Thyroid gland (tissue), 4 donors: ENCODE data around the gene FRMD4A.

Source experiments
- POLR2A ChIP-seq, 2 donors: fragments of 450-650 bp; IDR thresholded peaks; one replicate each; pipeline ENCODE4 v1.6.1; 2017; ENCODE audit warnings: antibody characterized with exemption in 2 of 2, mild to moderate bottlenecking in 2 of 2, moderate library complexity in 1 of 2
- TF ChIP-seq, protein P1 (sequence below), 6 experiments: fragments of 200-600 bp in 3 of 6; fragments of 450-650 bp in 3 of 6; sonication (generic) in 3 of 6; IDR thresholded peaks; one replicate each; pipeline ENCODE4 v1.5.1; 2016 to 2019; ENCODE audit warnings: antibody characterized with exemption in 6 of 6, mild to moderate bottlenecking in 2 of 6, inconsistent platforms in 1 of 6, moderate library complexity in 1 of 6

DNA sequence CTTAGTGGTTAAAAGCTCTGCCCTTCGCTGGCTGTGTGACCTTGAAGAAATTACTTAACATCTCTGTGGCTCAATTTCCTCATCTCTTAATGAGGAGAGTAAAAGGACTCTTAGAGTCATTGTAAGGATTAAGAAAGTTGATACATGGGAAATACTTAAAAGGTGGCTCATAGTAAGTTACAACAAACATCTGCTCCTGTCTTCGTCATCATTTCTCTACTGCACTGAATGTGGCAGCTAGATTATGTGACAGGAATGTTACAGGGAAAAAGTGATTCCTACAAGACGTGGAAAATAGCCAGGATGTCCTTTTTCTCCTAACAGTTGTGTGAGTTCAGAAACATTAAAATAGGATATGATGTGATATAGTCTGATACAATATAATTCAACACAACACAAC, 184.7 kb downstream of the FRMD4A start:
- TF ChIP-seq, protein P1, sequence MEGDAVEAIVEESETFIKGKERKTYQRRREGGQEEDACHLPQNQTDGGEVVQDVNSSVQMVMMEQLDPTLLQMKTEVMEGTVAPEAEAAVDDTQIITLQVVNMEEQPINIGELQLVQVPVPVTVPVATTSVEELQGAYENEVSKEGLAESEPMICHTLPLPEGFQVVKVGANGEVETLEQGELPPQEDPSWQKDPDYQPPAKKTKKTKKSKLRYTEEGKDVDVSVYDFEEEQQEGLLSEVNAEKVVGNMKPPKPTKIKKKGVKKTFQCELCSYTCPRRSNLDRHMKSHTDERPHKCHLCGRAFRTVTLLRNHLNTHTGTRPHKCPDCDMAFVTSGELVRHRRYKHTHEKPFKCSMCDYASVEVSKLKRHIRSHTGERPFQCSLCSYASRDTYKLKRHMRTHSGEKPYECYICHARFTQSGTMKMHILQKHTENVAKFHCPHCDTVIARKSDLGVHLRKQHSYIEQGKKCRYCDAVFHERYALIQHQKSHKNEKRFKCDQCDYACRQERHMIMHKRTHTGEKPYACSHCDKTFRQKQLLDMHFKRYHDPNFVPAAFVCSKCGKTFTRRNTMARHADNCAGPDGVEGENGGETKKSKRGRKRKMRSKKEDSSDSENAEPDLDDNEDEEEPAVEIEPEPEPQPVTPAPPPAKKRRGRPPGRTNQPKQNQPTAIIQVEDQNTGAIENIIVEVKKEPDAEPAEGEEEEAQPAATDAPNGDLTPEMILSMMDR (IDR thresholded peaks at IDR 0.05): no peak
- TF ChIP-seq POLR2A (IDR thresholded peaks at IDR 0.05): no peak
